ENCODE measurements around the gene GNPTG.

GNPTG gene

DNA sequence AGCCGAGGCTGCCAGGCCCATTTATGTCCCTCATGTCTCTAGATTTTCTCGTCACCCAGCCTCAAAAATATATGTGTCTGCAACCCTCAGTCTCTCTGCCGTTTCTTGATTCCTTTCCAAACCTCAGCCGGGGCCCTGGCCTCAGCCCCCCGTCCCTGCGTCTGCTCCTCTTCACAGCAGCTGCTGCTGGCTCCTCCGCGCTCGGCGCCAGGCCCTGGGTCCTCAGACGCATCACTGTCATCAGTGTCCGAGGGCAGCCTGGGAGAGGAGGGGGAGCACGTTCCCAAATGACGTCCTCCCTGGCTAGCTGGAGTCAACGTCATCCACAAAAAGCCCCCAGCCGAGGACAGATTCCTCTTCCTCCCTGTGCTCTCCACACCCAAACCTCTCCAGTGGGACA, 2.4 kb upstream of the GNPTG start:
- no peak for DNase-seq

DNA sequence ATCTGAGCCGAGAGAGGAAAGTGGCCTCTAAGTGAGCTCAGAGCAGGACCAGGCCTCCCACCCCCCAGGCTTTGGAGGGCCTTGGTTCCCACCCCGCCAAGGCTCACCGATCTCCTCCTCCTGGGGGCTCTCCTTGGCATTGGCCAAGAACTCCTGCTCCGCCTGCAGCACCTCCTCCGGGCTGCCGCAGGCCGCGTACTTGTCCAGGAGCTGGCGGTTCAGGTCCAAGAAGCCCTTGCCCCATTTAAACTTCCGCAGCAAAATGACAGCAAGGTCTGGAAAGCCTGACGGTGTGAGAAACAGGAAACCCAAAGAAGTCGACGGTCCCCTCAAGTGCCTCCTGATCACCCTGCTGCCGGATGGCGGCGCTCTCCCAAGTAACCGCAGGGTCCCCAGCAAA, 1.8 kb upstream of the GNPTG start:
- DNase-seq: no peak

DNA sequence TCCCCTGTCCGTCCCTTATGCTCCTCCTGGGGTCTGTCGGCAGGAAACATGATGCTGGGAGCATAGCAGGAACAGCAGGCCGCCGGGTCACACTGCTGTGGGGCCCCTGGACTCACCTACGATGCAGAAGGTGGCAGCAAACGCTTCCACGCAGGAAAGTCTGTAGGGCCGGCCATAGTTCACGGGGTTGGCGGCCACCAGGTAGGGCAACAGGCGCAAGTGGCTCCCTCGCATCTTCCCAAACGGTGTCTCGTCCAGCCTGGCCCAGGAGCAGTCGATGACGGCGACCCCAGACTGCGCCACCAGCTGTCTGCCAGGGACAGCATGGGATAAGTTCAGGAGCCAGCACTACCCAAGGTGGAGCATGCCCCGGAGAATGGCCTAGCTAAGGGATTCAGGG, 1.0 kb upstream of the GNPTG start:
- DNase-seq: no peak

- no peak for DNase-seq
These were observed 533 bp upstream of the GNPTG start for GRCh38 chr16:1351215-1351581.

DNA sequence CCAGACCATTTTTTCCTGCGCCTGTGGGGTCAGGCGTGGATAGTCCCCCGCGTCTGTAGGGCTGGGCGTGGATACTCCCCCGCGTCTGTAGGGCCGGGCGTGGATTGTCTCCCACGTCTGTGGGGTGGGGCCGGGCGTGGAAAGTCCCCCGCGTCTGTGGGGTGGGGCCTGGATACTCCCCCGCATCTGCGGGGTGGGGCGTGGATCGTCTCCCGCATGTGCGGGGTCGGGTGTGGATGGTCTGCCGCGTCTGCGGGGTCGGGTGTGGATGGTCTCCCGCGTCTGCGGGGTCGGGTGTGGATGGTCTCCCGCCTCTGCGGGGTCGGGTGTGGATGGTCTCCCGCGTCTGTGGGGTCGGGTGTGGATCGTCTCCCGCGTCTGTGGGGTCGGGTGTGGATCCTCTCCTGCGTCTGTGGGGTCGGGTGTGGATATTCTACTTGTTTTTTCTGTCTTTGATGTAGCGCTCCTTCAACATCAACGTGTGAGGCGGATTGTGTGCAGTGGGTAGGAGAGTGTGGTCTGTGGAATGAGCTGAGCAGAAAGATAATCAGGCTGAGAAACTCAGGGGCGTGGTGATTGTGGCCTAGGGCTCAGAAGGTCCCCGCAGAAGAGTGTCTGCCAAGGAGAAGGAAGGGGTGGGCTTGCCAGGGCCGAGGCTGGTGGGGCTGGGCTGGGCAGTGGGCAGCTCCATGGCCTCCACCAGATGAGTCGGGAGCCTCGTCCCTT, 3.2 kb downstream of the GNPTG start:
- no peak for DNase-seq

DNA sequence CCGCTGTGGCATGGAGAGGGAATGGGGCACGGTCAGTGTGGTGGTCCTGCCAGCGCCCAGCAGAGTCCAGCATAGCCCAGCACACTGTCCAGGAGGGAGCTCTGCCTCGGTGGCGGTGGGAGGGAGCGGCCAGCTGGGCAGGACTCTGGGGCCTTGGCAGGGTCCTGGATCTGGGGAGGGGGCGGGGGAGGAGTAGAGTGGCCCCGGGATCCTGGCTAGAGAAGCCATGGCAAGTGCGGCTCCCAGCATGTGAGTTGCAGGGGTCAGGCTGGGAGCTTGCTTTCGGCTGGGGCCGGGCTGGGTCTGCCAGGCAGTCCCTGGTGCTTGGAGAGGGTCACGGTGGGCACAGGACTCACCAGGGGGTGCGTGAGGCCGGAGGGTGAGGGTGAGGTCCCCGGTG, 3.9 kb downstream of the GNPTG start:
- DNase-seq: no peak

DNA sequence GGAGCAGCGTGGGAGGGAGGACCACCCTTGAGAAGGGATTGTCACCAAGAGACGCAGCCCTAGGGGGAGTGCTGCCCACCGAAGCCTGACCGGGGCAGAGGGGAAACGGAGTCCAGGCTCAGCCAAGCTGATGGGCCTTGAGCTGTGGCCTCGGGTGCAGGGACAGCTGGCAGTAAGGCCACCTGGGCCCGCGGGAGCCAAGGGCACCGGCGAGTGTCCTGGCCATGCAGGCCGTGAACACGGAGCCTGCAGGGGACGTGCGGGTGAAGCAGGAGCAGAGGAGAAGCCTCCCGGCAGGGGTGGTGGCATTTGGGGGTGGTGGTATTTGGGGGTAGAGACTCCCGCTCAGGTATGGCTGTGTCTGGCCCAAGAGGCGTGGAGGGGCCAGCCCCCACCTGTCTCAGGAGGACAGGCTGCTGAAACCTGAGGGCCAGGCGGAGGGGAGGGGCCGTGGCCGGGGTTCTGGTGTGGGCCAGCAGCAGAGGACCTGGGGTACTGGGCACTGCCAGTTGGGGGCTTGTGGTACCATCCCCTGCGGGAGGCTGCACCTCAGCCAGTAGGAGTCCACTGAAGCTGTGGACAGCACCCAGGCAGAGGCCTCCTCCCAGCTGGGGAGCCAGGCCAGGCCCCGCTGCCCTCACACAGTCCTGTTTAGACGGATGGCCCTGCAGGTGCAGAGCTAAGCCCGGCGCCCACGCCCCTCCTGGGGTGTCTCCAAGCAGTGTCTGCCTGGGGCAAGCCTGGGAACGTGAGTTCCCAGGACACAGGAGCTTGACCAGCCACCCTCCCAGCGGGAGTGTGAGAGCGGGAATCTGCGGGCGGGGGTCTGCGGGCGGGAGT, 4.5 kb downstream of the GNPTG start:
- no peak for DNase-seq

GRCh38 chr16:1357906-1358566, 6.3 kb downstream of the GNPTG start:
- no peak for DNase-seq

- no peak for DNase-seq
These were observed 10.1 kb downstream of the GNPTG start for GRCh38 chr16:1361685-1362360.

GRCh38 chr16:1362807-1363206, 11.1 kb downstream of the GNPTG start:
- no peak for DNase-seq

DNA sequence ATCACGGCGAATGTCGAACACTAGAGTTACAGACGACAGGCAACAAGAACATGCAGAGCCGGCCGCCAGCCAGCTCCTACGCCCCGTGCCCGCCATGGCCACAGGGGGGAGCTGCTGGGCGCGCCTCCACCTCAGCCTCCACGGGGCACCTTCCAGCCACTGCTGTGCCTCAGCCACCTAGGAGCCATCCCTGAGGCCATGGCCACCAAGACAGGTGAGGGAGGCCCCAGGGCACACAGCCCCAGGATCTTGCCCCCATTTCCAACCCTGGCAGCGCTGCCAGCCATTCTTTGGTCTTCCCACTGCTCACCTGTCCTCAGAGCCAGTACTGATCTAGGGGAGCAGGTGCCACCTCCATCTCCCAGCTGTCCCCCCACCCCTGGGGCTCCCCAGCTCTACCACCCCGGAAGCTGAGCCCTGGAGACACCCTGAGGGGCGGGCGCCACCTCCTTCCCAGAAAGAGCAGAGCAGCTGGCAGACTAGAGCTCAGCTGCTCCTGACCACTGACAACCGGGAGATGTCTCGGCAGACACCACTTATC, 11.8 kb downstream of the GNPTG start:
- peak; percentile 26 for DNase-seq

DNA sequence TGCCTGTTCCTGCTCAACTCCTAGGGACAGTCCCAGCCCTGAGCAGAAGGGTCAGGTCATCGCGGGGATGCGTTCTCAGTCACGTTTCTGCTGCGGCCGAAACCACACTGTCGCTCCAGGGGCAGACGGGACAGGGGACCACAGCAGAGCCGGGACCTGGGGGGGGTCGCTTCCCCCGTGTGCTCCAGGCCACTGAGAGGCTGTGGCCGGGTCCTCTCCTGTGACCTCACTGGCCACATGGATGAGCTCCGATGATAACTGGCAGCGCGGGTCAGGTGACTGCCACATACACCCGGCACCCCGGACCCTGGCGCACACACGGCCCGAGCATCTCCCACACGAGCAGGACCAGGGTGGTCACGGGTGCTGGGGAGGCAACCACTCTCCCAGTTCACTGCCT, 12.8 kb downstream of the GNPTG start:
- DNase-seq: no peak

- no peak for DNase-seq
These were observed 14.5 kb downstream of the GNPTG start for GRCh38 chr16:1366060-1366711.

- no peak for DNase-seq
These were observed 15.1 kb downstream of the GNPTG start for GRCh38 chr16:1366712-1367299.

GRCh38 chr16:1367486-1368174, 15.9 kb downstream of the GNPTG start:
- DNase-seq: no peak

GRCh38 chr16:1371054-1371978, 19.6 kb downstream of the GNPTG start:
- no peak for DNase-seq

- DNase-seq: no peak
These were observed 20.7 kb downstream of the GNPTG start for GRCh38 chr16:1372292-1372950.

DNA sequence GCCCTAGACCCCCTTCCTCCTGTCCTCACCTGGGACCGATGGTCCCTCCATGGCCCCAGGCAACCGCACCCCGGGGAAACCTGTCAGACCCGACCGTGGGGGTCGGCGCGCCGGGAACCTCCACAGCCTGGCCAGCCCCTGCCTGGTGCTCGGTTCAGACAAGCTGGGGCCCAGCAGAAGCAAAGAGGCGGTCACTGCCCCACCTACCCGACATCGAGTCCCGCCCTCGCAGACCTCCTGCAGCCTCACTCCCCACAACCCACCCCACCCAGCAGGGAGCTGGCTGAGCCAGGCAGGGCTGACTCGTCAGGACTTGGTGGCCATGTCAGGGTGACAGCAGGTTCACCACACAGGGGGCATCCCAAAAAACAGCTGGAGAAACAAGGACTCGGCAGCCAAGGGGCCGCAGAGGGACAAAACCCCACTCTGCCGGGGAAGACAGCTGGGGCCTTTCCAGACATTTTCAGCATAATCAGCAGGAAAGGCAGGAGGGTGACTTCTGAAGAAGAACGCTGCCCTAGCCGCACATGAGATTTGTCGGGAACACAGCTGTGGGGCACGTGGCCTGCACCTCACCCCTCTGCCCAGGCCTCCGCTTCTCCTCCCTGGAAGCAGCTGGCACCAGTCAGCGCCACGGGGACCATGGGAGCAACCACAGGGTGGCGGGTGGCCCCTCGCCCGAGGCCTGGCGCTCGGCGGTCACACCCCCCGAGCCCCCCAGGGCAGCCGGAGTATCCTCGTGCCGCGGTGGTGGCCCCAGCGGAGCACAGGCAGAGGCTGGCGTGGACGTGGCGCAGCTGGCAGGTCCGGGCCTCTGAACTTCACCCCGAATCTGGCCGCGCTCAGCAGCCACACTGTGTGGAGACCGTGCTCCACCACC, 22.9 kb downstream of the GNPTG start:
- no peak for DNase-seq

DNA sequence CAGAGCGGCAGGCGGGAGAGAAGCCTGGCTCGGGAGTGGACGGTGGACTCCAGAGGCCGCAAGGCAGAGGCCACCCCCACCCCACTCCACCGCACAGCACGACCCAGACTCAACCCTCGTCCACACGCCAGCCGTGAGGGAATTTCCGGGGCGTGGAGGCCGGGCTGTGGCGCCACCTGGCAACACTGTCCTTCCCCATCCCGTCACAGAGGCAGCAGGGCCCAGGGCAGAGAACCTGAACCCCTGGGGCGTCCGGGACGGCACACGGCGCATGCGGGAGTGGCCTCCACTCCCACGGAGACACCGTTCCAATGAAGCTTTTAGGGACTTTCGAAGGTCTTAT, 23.5 kb downstream of the GNPTG start:
- DNase-seq: no peak

Measured in fibroblast of skin of right biceps (primary cell).